Endothelial cell of umbilical vein (primary cell): ENCODE data around the gene INPP1.

Source experiments
- CTCF ChIP-seq, 2 donors: IDR thresholded peaks; 1 replicate in 1 of 2; 2 replicates in 1 of 2; pipeline ENCODE4 v1.5.1; 2011; ENCODE audit warnings: low read length in 2 of 2, mild to moderate bottlenecking in 2 of 2, moderate library complexity in 2 of 2, control low read depth in 1 of 2, inconsistent platforms in 1 of 2, low read depth in 1 of 2; ENCODE audit not compliant: insufficient read depth in 1 of 2; ENCODE audit errors: extremely low read depth in 1 of 2
- EZH2 ChIP-seq: IDR thresholded peaks from 2 replicates; pipeline ENCODE4 v1.6.1; 2012; ENCODE audit warnings: borderline replicate concordance, low read depth, mild to moderate bottlenecking, moderate library complexity, low read length, inconsistent platforms; ENCODE audit not compliant: severe bottlenecking
- FOS ChIP-seq: IDR thresholded peaks from 2 replicates; pipeline ENCODE4 v1.6.1; 2011; ENCODE audit warnings: mild to moderate bottlenecking, low read length, moderate library complexity, borderline replicate concordance; ENCODE audit not compliant: insufficient read depth
- POLR2A ChIP-seq: IDR thresholded peaks from 2 replicates; pipeline ENCODE4 v1.6.1; 2012; ENCODE audit warnings: low read depth, mild to moderate bottlenecking, control low read depth, low read length
- POLR2AphosphoS5 ChIP-seq: IDR thresholded peaks from 2 replicates; pipeline ENCODE4 v1.6.1; 2012; ENCODE audit warnings: low read depth, mild to moderate bottlenecking, control low read depth, low read length, moderate library complexity; ENCODE audit not compliant: insufficient read depth

- no peak for TF ChIP-seq CTCF (IDR thresholded peaks at IDR 0.05; ENCODE audit: extremely low read depth in 1 of 2, insufficient read depth in 1 of 2, low read depth in 1 of 2, low read length in 2 of 2)
- no peak for TF ChIP-seq POLR2AphosphoS5
- no peak for TF ChIP-seq POLR2A
- no peak for TF ChIP-seq EZH2
- no peak for TF ChIP-seq FOS
Measured at GRCh38 chr2:190354003-190354690, 10.8 kb downstream of the INPP1 start.
